GM21390 (cell line): ENCODE measurements around the gene PPARA.
"Not testable (repeated sequence)": the region's sequence is repeated elsewhere in the genome, so short reads cannot be mapped to it uniquely, and the experiment has no call there.

Source experiments
- ATAC-seq: cut with Tn5 transposase; IDR thresholded peaks from one replicate; pipeline ENCODE4 v1.9.1; 2021; ENCODE audit not compliant: unreplicated experiment

Gene PPARA

GRCh38 chr22:46165977-46166376 is 15.7 kb downstream of the PPARA start:
- ATAC-seq = no peak

- ATAC-seq = no peak
Measured at GRCh38 chr22:46169628-46170027, 19.3 kb downstream of the PPARA start.

- ATAC-seq = no peak
Measured at GRCh38 chr22:46171940-46172339, 21.6 kb downstream of the PPARA start.

GRCh38 chr22:46172522-46173110 is 22.3 kb downstream of the PPARA start:
- no peak for ATAC-seq

- no peak for ATAC-seq
Measured at GRCh38 chr22:46173152-46173551, 22.8 kb downstream of the PPARA start.

- no peak for ATAC-seq
Measured at GRCh38 chr22:46175631-46176030, 25.3 kb downstream of the PPARA start.

GRCh38 chr22:46176508-46177003 is 26.2 kb downstream of the PPARA start:
- no peak for ATAC-seq

- ATAC-seq = no peak
Measured at GRCh38 chr22:46178755-46179505, 28.6 kb downstream of the PPARA start.

- ATAC-seq = no peak
Measured at GRCh38 chr22:46179748-46180147, 29.4 kb downstream of the PPARA start.

GRCh38 chr22:46180370-46181137 is 30.2 kb downstream of the PPARA start:
- ATAC-seq = no peak

- no peak for ATAC-seq
Measured at GRCh38 chr22:46183733-46184132, 33.4 kb downstream of the PPARA start.

- ATAC-seq = no peak
Measured at GRCh38 chr22:46185283-46185682, 35.0 kb downstream of the PPARA start.

- no peak for ATAC-seq
Measured at GRCh38 chr22:46187862-46188261, 37.5 kb downstream of the PPARA start.

- no peak for ATAC-seq
Measured at GRCh38 chr22:46192210-46192993, 42.1 kb downstream of the PPARA start.

GRCh38 chr22:46193898-46194310 is 43.6 kb downstream of the PPARA start:
- ATAC-seq = no peak

- no peak for ATAC-seq
Measured at GRCh38 chr22:46195487-46196165, 45.3 kb downstream of the PPARA start.

- no peak for ATAC-seq
Measured at GRCh38 chr22:46196278-46196677, 46.0 kb downstream of the PPARA start.

GRCh38 chr22:46198274-46198673 is 47.9 kb downstream of the PPARA start:
- no peak for ATAC-seq

GRCh38 chr22:46198806-46199205 is 48.5 kb downstream of the PPARA start:
- ATAC-seq = not testable (repeated sequence)

GRCh38 chr22:46201059-46201757 is 50.9 kb downstream of the PPARA start:
- no peak for ATAC-seq
